ENCODE data around the gene SUGCT.

Gene SUGCT

DNA sequence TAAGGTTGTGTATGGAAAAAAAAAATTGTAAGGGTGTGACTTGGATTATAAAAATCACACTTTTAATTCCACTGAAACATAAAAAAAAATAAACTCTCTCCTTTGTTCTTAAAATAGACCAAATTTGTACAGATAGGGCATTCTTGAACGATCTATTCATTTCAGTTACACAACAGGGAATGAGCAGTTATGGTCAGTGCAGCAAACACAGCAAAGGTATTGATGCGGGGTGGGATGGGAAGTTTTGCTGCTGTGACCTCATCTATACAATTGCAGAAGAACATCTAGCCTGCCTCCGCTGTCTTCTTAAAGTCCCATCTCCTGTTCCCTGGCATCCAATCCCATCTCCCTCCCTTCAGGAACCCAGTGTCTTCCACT is 580.2 kb downstream of the SUGCT start:
- in situ Hi-C loops (cut with HindIII; ENCODE audit: low sequenced_read_pairs), result no loop called here
- no peak for DNase-seq (ENCODE audit: low read depth)
- no peak overlapping the region for H3K4me3 ChIP-seq (ENCODE audit: low read depth, low read length)
- TF ChIP-seq, protein P1, sequence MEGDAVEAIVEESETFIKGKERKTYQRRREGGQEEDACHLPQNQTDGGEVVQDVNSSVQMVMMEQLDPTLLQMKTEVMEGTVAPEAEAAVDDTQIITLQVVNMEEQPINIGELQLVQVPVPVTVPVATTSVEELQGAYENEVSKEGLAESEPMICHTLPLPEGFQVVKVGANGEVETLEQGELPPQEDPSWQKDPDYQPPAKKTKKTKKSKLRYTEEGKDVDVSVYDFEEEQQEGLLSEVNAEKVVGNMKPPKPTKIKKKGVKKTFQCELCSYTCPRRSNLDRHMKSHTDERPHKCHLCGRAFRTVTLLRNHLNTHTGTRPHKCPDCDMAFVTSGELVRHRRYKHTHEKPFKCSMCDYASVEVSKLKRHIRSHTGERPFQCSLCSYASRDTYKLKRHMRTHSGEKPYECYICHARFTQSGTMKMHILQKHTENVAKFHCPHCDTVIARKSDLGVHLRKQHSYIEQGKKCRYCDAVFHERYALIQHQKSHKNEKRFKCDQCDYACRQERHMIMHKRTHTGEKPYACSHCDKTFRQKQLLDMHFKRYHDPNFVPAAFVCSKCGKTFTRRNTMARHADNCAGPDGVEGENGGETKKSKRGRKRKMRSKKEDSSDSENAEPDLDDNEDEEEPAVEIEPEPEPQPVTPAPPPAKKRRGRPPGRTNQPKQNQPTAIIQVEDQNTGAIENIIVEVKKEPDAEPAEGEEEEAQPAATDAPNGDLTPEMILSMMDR (IDR thresholded peaks at IDR 0.05; ENCODE audit: low read depth, low read length, missing control alignments), result no peak

DNA sequence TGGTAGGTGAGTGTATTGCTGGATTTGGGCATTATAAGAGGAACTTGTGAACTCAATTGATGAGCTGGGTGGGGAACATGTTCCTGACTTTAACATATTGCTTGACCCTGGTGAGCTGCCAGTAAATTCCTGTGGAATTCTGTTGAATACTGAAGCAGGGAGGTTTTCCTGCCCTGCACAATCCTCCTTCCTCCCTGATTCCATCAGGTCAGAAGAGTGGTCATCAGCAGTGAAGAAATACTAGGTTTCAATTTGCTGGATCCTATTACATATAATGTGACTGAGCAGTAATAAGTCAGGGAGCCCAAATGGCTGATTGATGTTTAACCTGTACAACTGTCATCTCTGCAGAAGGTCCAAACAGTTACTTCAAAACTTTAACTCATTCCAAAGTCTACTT is 581.2 kb downstream of the SUGCT start:
- DNase-seq (ENCODE audit: low read depth), result no peak
- in situ Hi-C loops (cut with HindIII; ENCODE audit: low sequenced_read_pairs), result no loop called here
- no peak overlapping the region for H3K4me3 ChIP-seq (ENCODE audit: low read depth, low read length)
- TF ChIP-seq, protein P1 (IDR thresholded peaks at IDR 0.05; ENCODE audit: low read depth, low read length, missing control alignments), result no peak

DNA sequence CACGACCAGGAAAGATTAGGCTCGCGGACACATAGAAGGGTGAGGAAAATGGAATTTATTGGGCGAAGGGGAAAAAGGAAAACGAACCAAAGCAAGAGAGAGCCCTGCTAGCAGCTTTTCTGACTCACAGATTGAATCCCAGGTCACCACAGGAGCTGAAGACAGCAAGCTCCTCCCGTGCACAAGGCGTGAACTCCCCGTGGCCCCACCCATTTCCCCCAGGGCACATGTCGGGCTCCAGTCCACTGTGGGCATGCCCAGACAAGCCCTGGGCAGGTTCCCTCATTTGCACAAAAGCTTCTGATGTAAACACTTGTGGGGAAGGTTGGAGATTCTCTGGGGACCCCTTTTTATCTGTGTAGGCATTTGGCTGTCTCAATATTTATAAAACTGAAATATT is 582.4 kb downstream of the SUGCT start:
- no peak for DNase-seq (ENCODE audit: low read depth)
- TF ChIP-seq, protein P1 (IDR thresholded peaks at IDR 0.05; ENCODE audit: low read depth, low read length, missing control alignments), result no peak
- in situ Hi-C loops (cut with HindIII; ENCODE audit: low sequenced_read_pairs), result no loop called here
- no peak overlapping the region for H3K4me3 ChIP-seq (ENCODE audit: low read depth, low read length)

- no peak for DNase-seq (ENCODE audit: low read depth)
- TF ChIP-seq, protein P1 (IDR thresholded peaks at IDR 0.05; ENCODE audit: low read depth, low read length, missing control alignments), result no peak
- in situ Hi-C loops (cut with HindIII; ENCODE audit: low sequenced_read_pairs), result no loop called here
- H3K4me3 ChIP-seq (ENCODE audit: low read depth, low read length), result no peak overlapping the region
Measured at GRCh38 chr7:40720416-40720815, 585.6 kb downstream of the SUGCT start.

DNA sequence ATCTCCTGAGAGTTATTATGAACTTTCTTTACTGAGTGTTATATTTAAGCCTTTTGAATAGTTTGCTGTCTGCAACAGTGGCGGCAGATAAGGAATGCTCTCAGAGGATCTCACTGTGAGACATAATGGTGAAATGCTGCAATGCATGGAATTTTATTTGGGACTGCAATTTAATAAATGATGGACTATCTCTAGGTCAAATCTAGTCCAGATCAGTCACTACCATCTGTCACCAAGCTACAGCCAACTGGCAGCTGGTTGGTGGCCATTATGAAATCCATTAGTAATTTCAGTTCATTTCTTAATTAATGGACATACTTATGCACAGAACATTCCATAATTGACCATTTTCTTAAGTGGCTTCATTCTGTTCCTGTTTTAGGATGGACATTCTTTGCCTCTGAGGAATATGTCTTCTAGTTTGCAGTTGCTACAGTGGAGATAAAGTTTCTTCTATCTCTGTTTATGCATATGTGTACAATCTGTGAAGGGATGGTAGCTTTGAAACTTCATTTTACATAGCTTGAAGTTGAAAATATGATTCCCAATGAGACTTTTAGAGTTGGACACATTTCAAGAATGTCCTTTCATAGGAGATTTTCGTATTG is 586.6 kb downstream of the SUGCT start:
- TF ChIP-seq, protein P1 (IDR thresholded peaks at IDR 0.05; ENCODE audit: low read depth, low read length, missing control alignments), result no peak
- in situ Hi-C loops (cut with HindIII; ENCODE audit: low sequenced_read_pairs), result no loop called here
- H3K4me3 ChIP-seq (ENCODE audit: low read depth, low read length), result no peak overlapping the region
- DNase-seq (ENCODE audit: low read depth), result no peak

GRCh38 chr7:40722242-40722641 is 587.4 kb downstream of the SUGCT start:
- in situ Hi-C loops (cut with HindIII; ENCODE audit: low sequenced_read_pairs), result no loop called here
- no peak for DNase-seq (ENCODE audit: low read depth)
- TF ChIP-seq, protein P1 (IDR thresholded peaks at IDR 0.05; ENCODE audit: low read depth, low read length, missing control alignments), result no peak
- H3K4me3 ChIP-seq (ENCODE audit: low read depth, low read length), result no peak overlapping the region

All from astrocyte of the cerebellum (primary cell).